ENCODE measurements around the gene CRYBG3. TPM values are rescaled to one million over a fixed set of nuclear protein-coding genes. Genes with fewer than 3 reads are reported as not detected.

CRYBG3 gene
- total and polyA plus RNA-seq, 2 donors (not counting 1 experiment from before 2014, with no cell fraction given) = 8.7 to 29.9 TPM

DNA sequence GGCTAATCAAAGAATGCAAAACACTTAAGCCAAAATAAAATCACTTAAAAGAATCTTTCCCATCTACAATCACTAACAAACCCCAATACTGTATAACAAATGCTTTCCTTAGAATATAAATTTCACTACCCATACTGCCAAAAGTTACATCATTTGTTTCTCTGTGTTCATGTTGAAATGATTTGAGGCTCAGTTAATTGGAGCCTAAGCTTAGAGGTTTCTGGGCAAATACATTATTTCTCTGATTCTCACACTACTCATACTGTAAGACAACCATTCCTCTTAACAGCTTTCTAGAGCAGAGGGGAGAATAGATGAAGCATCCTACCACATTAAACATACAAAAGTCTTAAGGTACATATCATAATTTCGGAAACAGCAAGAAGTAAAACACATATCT lies 148.3 kb downstream of the CRYBG3 start:
- H3K27ac ChIP-seq (ENCODE audit: insufficient read depth, low read length) = no peak overlapping the region
- H2AFZ ChIP-seq (ENCODE audit: low read length) = no peak overlapping the region
- no peaks in the 10 kb centered on the region for H3K9me3 ChIP-seq (ENCODE audit: control insufficient read depth, insufficient read depth, low read depth, low read length)
- peak in 1 of 2 donors; percentile 21 for DNase-seq (ENCODE audit: low read depth in 2 of 2)
- no peaks in the 10 kb centered on the region for H3K36me3 ChIP-seq (ENCODE audit: control insufficient read depth, insufficient read depth, low read length)
- H4K20me1 ChIP-seq (ENCODE audit: control insufficient read depth, extremely low read depth, insufficient read depth, low read length) = no peaks in the 10 kb centered on the region
- H3K4me3 ChIP-seq (replicated peaks in 1 of 4; ENCODE audit: control extremely low read depth in 1 of 4, insufficient read depth in 1 of 4, low read depth in 3 of 4, low read length in 4 of 4) = peak overlapping the region in 1 of 4 experiments; percentile 71
- peaks cover 23% of the 10 kb centered on the region for H3K79me2 ChIP-seq (ENCODE audit: control insufficient read depth, insufficient read depth, low read length)
- no peak overlapping the region for H3K9ac ChIP-seq (ENCODE audit: insufficient read depth, low read length)
- no peaks in the 10 kb centered on the region for H3K27me3 ChIP-seq (ENCODE audit: control insufficient read depth, insufficient read depth, low read length)
- TF ChIP-seq, protein P1, sequence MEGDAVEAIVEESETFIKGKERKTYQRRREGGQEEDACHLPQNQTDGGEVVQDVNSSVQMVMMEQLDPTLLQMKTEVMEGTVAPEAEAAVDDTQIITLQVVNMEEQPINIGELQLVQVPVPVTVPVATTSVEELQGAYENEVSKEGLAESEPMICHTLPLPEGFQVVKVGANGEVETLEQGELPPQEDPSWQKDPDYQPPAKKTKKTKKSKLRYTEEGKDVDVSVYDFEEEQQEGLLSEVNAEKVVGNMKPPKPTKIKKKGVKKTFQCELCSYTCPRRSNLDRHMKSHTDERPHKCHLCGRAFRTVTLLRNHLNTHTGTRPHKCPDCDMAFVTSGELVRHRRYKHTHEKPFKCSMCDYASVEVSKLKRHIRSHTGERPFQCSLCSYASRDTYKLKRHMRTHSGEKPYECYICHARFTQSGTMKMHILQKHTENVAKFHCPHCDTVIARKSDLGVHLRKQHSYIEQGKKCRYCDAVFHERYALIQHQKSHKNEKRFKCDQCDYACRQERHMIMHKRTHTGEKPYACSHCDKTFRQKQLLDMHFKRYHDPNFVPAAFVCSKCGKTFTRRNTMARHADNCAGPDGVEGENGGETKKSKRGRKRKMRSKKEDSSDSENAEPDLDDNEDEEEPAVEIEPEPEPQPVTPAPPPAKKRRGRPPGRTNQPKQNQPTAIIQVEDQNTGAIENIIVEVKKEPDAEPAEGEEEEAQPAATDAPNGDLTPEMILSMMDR (conservative IDR thresholded peaks at IDR 0.05 in 1 of 2, IDR thresholded peaks at IDR 0.05 in 1 of 2; ENCODE audit: low read depth in 1 of 2, low read length in 2 of 2) = no peak
- TF ChIP-seq EZH2 (IDR thresholded peaks at IDR 0.05; ENCODE audit: low read length, missing control alignments) = no peak
- H3K4me2 ChIP-seq (ENCODE audit: extremely low read depth, insufficient read depth, low read length) = peak overlapping the region; percentile 37
- no peaks in the 10 kb centered on the region for H3K4me1 ChIP-seq (ENCODE audit: control insufficient read depth, extremely low read depth, insufficient read depth, low read length)

DNA sequence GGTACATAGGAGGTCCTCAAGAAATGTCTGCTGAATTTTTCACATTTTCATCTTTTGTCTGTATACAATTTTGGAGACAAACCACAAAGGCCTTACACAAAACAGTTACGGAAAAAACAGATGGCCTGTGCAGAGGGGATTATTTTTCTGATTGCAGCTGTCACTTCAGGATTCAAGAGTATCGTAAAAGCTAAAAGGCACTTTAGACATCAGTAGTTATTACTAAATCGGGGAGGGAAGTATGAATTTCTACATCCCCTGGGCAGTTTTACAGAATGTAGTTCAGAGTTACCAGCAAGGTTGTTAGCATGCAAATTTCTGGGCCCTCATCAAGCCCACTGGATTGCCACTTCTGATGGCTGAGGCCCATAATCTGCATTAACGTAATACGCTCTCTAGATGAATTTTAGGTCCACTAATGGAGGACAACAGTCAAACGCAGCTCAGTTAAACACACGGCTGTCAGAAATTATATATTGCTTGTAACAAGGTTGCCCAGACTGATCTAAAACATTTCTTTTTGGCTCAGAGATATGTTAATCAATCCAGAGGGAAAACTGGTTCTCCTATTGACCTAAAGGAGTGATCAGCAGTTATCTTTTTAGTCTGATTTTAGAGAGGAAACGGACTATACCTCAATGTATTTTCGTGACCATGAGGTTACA lies 149.3 kb downstream of the CRYBG3 start:
- DNase-seq (ENCODE audit: low read depth in 2 of 2) = no peak
- H3K27ac ChIP-seq (ENCODE audit: insufficient read depth, low read length) = no peak overlapping the region

More for the DNA sequence above, 149.3 kb downstream of the CRYBG3 start:
- H3K9ac ChIP-seq (ENCODE audit: insufficient read depth, low read length) = peak overlapping the region; percentile 79
- no peaks in the 10 kb centered on the region for H4K20me1 ChIP-seq (ENCODE audit: control insufficient read depth, extremely low read depth, insufficient read depth, low read length)
- H3K79me2 ChIP-seq (ENCODE audit: control insufficient read depth, insufficient read depth, low read length) = peaks cover 23% of the 10 kb centered on the region
- H3K36me3 ChIP-seq (ENCODE audit: control insufficient read depth, insufficient read depth, low read length) = no peaks in the 10 kb centered on the region
- H3K4me2 ChIP-seq (ENCODE audit: extremely low read depth, insufficient read depth, low read length) = peak overlapping the region; percentile 91
- H2AFZ ChIP-seq (ENCODE audit: low read length) = peak overlapping the region; percentile 88
- peak overlapping the region; percentile 62 to 71 (median 70) for H3K4me3 ChIP-seq (replicated peaks in 1 of 4; ENCODE audit: control extremely low read depth in 1 of 4, insufficient read depth in 1 of 4, low read depth in 3 of 4, low read length in 4 of 4)
- no peaks in the 10 kb centered on the region for H3K9me3 ChIP-seq (ENCODE audit: control insufficient read depth, insufficient read depth, low read depth, low read length)
- H3K27me3 ChIP-seq (ENCODE audit: control insufficient read depth, insufficient read depth, low read length) = no peaks in the 10 kb centered on the region
- H3K4me1 ChIP-seq (ENCODE audit: control insufficient read depth, extremely low read depth, insufficient read depth, low read length) = no peaks in the 10 kb centered on the region
- TF ChIP-seq EZH2 (IDR thresholded peaks at IDR 0.05; ENCODE audit: low read length, missing control alignments) = no peak
- TF ChIP-seq, protein P1 (conservative IDR thresholded peaks at IDR 0.05 in 1 of 2, IDR thresholded peaks at IDR 0.05 in 1 of 2; ENCODE audit: low read depth in 1 of 2, low read length in 2 of 2) = no peak

Measured in fibroblast of lung (primary cell).